HepG2 (cell line): ENCODE measurements around the gene SLC13A5. TPM values are rescaled to one million over a fixed set of nuclear protein-coding genes. Genes with fewer than 3 reads are reported as not detected.

Experiments
- ATAC-seq: fragments of 200-7000 bp; cut with Tn5 transposase; 3 replicates; pipeline ENCODE4 v1.9.1; 2020; ENCODE audit warnings: mild to moderate bottlenecking, moderate library complexity
- BruUV-seq: library from RNA; stranded (reverse); fragments of 400-500 nt; replicated peaks from 2 replicates; lab custom pipeline; 2021; lab: Mats Ljungman, UMichigan
- CTCF ChIA-PET: fragments of 300-600 bp; formaldehyde crosslinking; extraction: SDS; loops from one replicate; lab custom pipeline; 2021; ENCODE audit warnings: low total read pairs, inconsistent platforms, low intra/inter-chr PET ratio; lab: Yijun Ruan, JAX
- POLR2A ChIA-PET: fragments of 350-600 bp; sonication (Branson Sonifier 250); formaldehyde crosslinking; loops from one replicate; lab custom pipeline; 2020; ENCODE audit warnings: antibody characterized with exemption, inconsistent platforms; lab: Yijun Ruan, JAX
- DNase-seq: peaks from one replicate; pipeline ENCODE4 v3.0.0-alpha.2; 2015; ENCODE audit warnings: low spot score
- FAIRE-seq: peaks from 3 replicates; lab custom pipeline; 2011; peaks lifted over from hg19 to GRCh38; lab: Jason Lieb, UNC
- H2AFZ ChIP-seq: one replicate; pipeline ENCODE4 v1.6.1; 2011; ENCODE audit warnings: low read length, inconsistent platforms
- H3K27ac ChIP-seq: fragments of 300-600 bp; 3 replicates; pipeline ENCODE4 v1.8.0; 2011; ENCODE audit warnings: mixed run types, mild to moderate bottlenecking, mixed read lengths, low read length, inconsistent platforms; ENCODE audit not compliant: insufficient read depth; ENCODE audit errors: extremely low read length
- H3K27me3 ChIP-seq, 2 experiments: fragments of 200-600 bp in 1 of 2; 2 replicates in 1 of 2; 3 replicates in 1 of 2; pipeline versions ENCODE4 v1.6.0 to v1.8.0; 2011; ENCODE audit warnings: low read length in 2 of 2, mild to moderate bottlenecking in 2 of 2, moderate library complexity in 2 of 2, inconsistent platforms in 1 of 2; ENCODE audit not compliant: insufficient read depth in 2 of 2, control insufficient read depth in 1 of 2
- H3K36me3 ChIP-seq, 2 experiments: fragments of 200-600 bp in 1 of 2; replicated peaks in 1 of 2; 2 replicates in 1 of 2; 3 replicates in 1 of 2; pipeline versions ENCODE4 v1.5.1 to v1.8.0; 2011; ENCODE audit warnings: low read length in 2 of 2, inconsistent platforms in 1 of 2; ENCODE audit not compliant: insufficient read depth in 2 of 2, control insufficient read depth in 1 of 2
- H3K4me1 ChIP-seq: 2 replicates; pipeline ENCODE4 v1.5.1; 2012; ENCODE audit warnings: low read length, inconsistent platforms; ENCODE audit not compliant: insufficient read depth
- H3K4me2 ChIP-seq: 2 replicates; pipeline ENCODE4 v1.6.0; 2011; ENCODE audit warnings: low read depth, low read length, inconsistent platforms
- H3K4me3 ChIP-seq, 3 experiments: fragments of 200-600 bp in 1 of 3; sonication (generic), shearing (Covaris generic) in 1 of 3; replicated peaks in 1 of 3; 2 replicates each; pipeline ENCODE4 v1.5.1; 2011 to 2016; ENCODE audit warnings: low read length in 3 of 3, inconsistent platforms in 2 of 3, low read depth in 2 of 3, mild to moderate bottlenecking in 2 of 3, control low read depth in 1 of 3, mixed read lengths in 1 of 3; ENCODE audit not compliant: insufficient read depth in 1 of 3
- H3K79me2 ChIP-seq: one replicate; pipeline ENCODE4 v1.6.1; 2011; ENCODE audit warnings: low read length, inconsistent platforms; ENCODE audit not compliant: insufficient read depth
- H3K9ac ChIP-seq: 2 replicates; pipeline ENCODE4 v1.6.0; 2011; ENCODE audit warnings: mild to moderate bottlenecking, low read depth, low read length, inconsistent platforms; ENCODE audit not compliant: insufficient read depth
- H3K9me3 ChIP-seq: 2 replicates; pipeline ENCODE4 v1.5.1; 2012; ENCODE audit warnings: mild to moderate bottlenecking, low read length
- H4K20me1 ChIP-seq: 2 replicates; pipeline ENCODE4 v1.6.0; 2011; ENCODE audit warnings: inconsistent platforms, mild to moderate bottlenecking, low read length, moderate library complexity; ENCODE audit not compliant: insufficient read depth
- ATF1 ChIP-seq: IDR thresholded peaks from 2 replicates; pipeline ENCODE4 v1.6.1; 2016; ENCODE audit warnings: mild to moderate bottlenecking, control low read depth
- SAP130 ChIP-seq: IDR thresholded peaks from 2 replicates; pipeline ENCODE4 v1.6.1; 2016; ENCODE audit warnings: low read depth
- STAG1 ChIP-seq: sonication (generic); formaldehyde crosslinking; IDR thresholded peaks from 2 replicates; pipeline ENCODE4 v1.4.0; 2020; ENCODE audit warnings: missing genetic modification reagents
- in situ Hi-C: cut with HindIII; loops from 2 replicates; pipeline ENCODE4 v1.10.0; 2017; ENCODE audit warnings: low pct_unique_long_range_greater_than_20kb; ENCODE audit not compliant: extremely low pct_ligation_motif_present
- intact Hi-C: fragments of 100-400 bp; cut with micrococcal nuclease; formaldehyde crosslinking; loops from one replicate; pipeline ENCODE4 v1.10.0; 2022; ENCODE audit not compliant: unreplicated experiment
- polyA plus RNA-seq, 8 experiments: library from polyadenylated mRNA; depleted of rRNA in 3 of 8; stranded (reverse) in 7 of 8; unstranded in 1 of 8; fragments of >200 nt; fragmentation: Illumina TruSeq in 4 of 8; extraction: Trizol in 4 of 8; gene quantifications; 2 replicates each; pipeline versions ENCODE4 v1.2.1 to v1.2.3, GENCODE V29; 2011 to 2016; ENCODE audit warnings: low read depth in 4 of 8, missing spikeins in 1 of 8, mixed read lengths in 1 of 8; ENCODE audit not compliant: insufficient read depth in 1 of 8
- total RNA-seq, 5 experiments: library from RNA; depleted of rRNA; stranded (reverse); fragments of >200 nt; fragmentation: Illumina TruSeq; extraction: Trizol; gene quantifications; 2 replicates each; pipeline ENCODE4 v1.2.3, GENCODE V29; 2016; ENCODE audit warnings: low read depth in 1 of 5
- TF ChIP-seq, protein P1 (sequence below): sonication (generic); formaldehyde crosslinking; IDR thresholded peaks from 2 replicates; pipeline ENCODE4 v1.4.0; 2020; ENCODE audit warnings: mild to moderate bottlenecking, missing genetic modification reagents, borderline replicate concordance
- TF ChIP-seq, protein P2 (sequence below): sonication (generic); formaldehyde crosslinking; IDR thresholded peaks from 2 replicates; pipeline ENCODE4 v1.5.0; 2020; ENCODE audit warnings: mild to moderate bottlenecking, missing genetic modification reagents, moderate library complexity
- TF ChIP-seq, protein P3 (sequence below): sonication (generic); IDR thresholded peaks from 2 replicates; pipeline ENCODE4 v1.6.1; 2016; ENCODE audit warnings: low read depth, borderline replicate concordance

Gene SLC13A5
- total and polyA plus RNA-seq, 2 of the 13 experiments (the other 11 are each of a cell fraction or from before 2014, with no cell fraction given): 42.8 to 310 TPM

DNA sequence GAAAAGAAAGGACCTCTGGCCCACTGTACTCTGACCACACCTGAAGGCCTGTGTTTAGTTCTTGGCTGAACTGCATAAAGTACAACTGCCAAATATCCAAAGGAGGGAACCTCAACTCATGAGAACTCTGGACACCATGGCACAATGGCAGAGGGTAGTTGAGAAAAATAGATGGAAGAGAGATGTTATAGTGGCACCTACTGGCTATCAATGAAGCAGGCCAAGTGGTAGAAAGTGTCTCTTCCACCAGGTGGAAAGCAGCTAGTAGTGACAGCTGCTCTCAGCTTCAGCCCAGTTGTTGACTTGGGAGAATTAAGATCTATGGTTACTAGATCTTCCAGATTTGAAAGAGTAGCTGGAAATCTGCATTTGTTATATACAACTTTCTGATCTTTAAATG, 65.0 kb downstream of the SLC13A5 start:
- peaks cover 1 to 13% of the 10 kb centered on the region in 2 experiments; a peak in 4 of 5 replicates for H3K36me3 ChIP-seq
- DNase-seq: peak; percentile 41
- BruUV-seq: no TSS peak
- in situ Hi-C loops: no loop called here
- peak; percentile 19; the same call in 2 of the 3 replicates for ATAC-seq
- H3K9ac ChIP-seq: no peak overlapping the region
- no peaks in the 10 kb centered on the region for H3K9me3 ChIP-seq
- H3K4me3 ChIP-seq: no peak overlapping the region
- H3K4me2 ChIP-seq: no peak overlapping the region
- peaks cover under 1% of the 10 kb centered on the region; the same call in 1 of the 2 replicates for H4K20me1 ChIP-seq
- H3K79me2 ChIP-seq: peaks cover 43% of the 10 kb centered on the region
- no peaks in the 10 kb centered on the region; a peak in 1 of 5 replicates for H3K27me3 ChIP-seq
- TF ChIP-seq, protein P1, sequence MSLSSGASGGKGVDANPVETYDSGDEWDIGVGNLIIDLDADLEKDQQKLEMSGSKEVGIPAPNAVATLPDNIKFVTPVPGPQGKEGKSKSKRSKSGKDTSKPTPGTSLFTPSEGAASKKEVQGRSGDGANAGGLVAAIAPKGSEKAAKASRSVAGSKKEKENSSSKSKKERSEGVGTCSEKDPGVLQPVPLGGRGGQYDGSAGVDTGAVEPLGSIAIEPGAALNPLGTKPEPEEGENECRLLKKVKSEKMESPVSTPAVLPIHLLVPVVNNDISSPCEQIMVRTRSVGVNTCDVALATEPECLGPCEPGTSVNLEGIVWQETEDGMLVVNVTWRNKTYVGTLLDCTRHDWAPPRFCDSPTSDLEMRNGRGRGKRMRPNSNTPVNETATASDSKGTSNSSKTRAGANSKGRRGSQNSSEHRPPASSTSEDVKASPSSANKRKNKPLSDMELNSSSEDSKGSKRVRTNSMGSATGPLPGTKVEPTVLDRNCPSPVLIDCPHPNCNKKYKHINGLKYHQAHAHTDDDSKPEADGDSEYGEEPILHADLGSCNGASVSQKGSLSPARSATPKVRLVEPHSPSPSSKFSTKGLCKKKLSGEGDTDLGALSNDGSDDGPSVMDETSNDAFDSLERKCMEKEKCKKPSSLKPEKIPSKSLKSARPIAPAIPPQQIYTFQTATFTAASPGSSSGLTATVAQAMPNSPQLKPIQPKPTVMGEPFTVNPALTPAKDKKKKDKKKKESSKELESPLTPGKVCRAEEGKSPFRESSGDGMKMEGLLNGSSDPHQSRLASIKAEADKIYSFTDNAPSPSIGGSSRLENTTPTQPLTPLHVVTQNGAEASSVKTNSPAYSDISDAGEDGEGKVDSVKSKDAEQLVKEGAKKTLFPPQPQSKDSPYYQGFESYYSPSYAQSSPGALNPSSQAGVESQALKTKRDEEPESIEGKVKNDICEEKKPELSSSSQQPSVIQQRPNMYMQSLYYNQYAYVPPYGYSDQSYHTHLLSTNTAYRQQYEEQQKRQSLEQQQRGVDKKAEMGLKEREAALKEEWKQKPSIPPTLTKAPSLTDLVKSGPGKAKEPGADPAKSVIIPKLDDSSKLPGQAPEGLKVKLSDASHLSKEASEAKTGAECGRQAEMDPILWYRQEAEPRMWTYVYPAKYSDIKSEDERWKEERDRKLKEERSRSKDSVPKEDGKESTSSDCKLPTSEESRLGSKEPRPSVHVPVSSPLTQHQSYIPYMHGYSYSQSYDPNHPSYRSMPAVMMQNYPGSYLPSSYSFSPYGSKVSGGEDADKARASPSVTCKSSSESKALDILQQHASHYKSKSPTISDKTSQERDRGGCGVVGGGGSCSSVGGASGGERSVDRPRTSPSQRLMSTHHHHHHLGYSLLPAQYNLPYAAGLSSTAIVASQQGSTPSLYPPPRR (CRISPR knock-in tag): no peak
- TF ChIP-seq SAP130 (CRISPR knock-in tag) (0 out of 2 replicates have a peak, but pooled peaks have one; percentile 23), STAG1 (CRISPR knock-in tag) (peak; percentile 65), ATF1 (no peak)
- TF ChIP-seq, protein P2, sequence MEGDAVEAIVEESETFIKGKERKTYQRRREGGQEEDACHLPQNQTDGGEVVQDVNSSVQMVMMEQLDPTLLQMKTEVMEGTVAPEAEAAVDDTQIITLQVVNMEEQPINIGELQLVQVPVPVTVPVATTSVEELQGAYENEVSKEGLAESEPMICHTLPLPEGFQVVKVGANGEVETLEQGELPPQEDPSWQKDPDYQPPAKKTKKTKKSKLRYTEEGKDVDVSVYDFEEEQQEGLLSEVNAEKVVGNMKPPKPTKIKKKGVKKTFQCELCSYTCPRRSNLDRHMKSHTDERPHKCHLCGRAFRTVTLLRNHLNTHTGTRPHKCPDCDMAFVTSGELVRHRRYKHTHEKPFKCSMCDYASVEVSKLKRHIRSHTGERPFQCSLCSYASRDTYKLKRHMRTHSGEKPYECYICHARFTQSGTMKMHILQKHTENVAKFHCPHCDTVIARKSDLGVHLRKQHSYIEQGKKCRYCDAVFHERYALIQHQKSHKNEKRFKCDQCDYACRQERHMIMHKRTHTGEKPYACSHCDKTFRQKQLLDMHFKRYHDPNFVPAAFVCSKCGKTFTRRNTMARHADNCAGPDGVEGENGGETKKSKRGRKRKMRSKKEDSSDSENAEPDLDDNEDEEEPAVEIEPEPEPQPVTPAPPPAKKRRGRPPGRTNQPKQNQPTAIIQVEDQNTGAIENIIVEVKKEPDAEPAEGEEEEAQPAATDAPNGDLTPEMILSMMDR (CRISPR knock-in tag): peak; percentile 65
- TF ChIP-seq, protein P3, sequence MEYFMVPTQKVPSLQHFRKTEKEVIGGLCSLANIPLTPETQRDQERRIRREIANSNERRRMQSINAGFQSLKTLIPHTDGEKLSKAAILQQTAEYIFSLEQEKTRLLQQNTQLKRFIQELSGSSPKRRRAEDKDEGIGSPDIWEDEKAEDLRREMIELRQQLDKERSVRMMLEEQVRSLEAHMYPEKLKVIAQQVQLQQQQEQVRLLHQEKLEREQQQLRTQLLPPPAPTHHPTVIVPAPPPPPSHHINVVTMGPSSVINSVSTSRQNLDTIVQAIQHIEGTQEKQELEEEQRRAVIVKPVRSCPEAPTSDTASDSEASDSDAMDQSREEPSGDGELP: peak; percentile 18; the same call in 1 of the 2 replicates
- TF ChIP-seq, all 625 proteins: peak for 4
- peak; percentile 68 for FAIRE-seq
- CTCF ChIA-PET: interaction anchor here (1.7 kb wide), 1 partner anchor 175 kb away, joined by 5 read pairs; no protein-coding TSS in a partner anchor
- intact Hi-C loops: loop anchor here (2.0 kb wide), 1 partner anchor 175 kb away; no protein-coding TSS in a partner anchor
- Histone ChIP-seq H2AFZ (no peak overlapping the region), H3K4me1 (peaks cover 27% of the 10 kb centered on the region), H3K27ac (no peak overlapping the region)
- POLR2A ChIA-PET: no interaction called here
